ENCODE measurements around the gene GPR162.

GPR162 gene

GRCh38 chr12:6823182-6824084 lies 1.8 kb downstream of the GPR162 start:
- DNase-seq: no peak

DNA sequence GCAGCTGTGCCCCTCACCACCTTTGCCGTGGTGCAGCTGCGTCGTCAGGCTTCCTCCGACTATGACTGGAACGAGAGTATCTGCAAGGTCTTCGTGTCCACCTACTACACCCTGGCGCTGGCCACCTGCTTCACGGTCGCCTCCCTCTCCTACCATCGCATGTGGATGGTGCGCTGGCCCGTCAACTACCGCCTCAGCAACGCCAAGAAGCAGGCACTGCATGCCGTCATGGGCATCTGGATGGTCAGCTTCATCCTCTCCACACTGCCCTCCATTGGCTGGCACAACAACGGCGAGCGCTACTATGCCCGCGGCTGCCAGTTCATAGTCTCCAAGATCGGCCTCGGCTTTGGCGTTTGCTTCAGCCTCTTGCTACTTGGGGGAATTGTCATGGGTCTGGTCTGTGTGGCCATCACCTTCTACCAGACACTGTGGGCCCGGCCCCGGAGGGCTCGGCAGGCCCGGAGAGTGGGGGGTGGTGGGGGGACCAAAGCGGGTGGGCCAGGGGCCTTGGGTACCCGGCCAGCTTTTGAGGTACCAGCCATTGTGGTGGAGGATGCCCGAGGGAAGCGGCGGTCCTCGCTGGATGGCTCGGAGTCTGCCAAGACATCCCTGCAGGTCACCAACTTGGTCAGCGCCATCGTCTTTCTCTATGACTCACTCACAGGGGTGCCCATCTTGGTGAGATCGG lies 2.6 kb downstream of the GPR162 start:
- no peak for DNase-seq

DNA sequence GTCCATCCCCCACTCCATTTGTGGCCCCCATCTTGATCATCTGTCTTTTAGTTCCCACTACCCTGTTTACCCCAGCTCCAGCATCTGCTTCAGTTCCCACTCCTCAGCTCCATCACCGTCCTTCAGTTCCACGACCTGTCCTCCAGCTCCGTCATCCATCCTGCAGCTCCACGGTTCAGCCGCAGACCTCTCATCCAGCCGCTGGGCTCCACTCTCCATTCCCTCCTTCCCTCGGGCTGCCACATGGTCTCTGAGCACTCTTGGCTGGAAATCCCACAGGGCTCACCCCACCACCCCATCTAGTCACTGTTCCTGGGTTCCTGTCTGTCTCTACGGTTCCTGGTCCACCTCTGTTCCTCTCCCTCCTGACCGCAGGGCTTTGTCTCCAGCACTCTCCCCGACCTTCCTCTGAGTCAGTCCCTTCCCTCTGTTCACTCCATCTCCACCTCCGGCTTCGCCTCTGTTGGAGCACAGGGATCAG lies 3.3 kb downstream of the GPR162 start:
- no peak for DNase-seq

GRCh38 chr12:6825398-6826124 lies 3.9 kb downstream of the GPR162 start:
- peak in 1 of 2 experiments; percentile 80 for DNase-seq

DNA sequence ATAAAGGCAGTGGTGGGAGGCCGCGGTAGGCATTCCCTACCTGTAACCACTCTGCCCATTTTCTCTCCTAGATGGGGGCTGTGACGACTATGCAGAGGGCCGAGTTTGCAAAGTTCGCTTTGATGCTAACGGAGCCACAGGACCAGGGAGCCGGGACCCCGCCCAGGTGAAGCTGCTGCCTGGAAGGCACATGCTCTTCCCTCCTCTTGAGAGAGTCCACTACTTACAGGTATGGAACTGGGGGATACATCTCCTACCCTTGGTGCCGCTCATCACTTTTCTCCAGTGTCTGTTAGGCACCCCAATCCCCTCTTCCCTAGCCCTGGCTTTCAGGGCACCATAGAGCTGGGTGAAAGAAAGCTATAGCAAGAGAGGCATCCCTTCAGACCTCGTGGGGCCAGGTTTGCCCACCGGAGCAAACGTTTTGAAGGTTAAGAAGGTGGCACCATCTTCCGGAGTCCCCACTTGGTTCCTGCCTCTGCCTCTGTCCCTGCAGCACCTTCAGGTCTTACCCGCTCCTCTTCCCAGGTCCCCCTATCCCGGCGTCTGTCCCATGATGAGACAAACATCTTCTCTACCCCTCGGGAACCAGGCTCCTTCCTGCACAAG lies 4.6 kb downstream of the GPR162 start:
- DNase-seq: no peak

- no peak for DNase-seq
Measured at GRCh38 chr12:6826734-6827436, 5.3 kb downstream of the GPR162 start.

DNA sequence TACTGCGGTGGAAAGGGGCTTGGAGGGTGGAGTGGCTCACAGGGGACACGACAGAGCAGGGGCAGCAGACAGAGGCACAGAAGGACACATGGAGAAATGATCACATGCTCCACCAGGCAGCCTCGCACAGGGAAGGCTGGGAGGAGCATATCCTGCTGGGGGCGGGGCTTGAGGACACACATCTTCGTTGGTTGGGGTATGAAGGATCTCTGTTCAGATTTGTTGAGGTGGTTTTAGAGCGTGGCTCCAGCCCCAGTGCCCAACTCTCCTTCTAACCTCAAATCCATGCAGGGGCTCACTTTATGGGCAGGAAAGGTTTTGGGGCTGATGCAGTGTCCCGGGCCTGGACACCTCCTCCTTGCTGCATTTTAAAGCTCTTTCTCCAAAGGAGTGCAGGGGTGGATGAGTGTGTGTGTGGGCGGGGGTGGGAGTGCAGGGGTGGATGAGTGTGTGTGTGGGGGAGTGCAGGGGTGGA lies 5.9 kb downstream of the GPR162 start:
- peak; percentile 46 to 55 for DNase-seq

- peak in 1 of 2 experiments; percentile 22 for DNase-seq
Measured at GRCh38 chr12:6827982-6828780, 6.6 kb downstream of the GPR162 start, which contains the start of gene P3H3. TSS of gene P3H3 (plus strand) at chr12:6828407. CDS start at chr12:6828441, 34 bp downstream.

DNA sequence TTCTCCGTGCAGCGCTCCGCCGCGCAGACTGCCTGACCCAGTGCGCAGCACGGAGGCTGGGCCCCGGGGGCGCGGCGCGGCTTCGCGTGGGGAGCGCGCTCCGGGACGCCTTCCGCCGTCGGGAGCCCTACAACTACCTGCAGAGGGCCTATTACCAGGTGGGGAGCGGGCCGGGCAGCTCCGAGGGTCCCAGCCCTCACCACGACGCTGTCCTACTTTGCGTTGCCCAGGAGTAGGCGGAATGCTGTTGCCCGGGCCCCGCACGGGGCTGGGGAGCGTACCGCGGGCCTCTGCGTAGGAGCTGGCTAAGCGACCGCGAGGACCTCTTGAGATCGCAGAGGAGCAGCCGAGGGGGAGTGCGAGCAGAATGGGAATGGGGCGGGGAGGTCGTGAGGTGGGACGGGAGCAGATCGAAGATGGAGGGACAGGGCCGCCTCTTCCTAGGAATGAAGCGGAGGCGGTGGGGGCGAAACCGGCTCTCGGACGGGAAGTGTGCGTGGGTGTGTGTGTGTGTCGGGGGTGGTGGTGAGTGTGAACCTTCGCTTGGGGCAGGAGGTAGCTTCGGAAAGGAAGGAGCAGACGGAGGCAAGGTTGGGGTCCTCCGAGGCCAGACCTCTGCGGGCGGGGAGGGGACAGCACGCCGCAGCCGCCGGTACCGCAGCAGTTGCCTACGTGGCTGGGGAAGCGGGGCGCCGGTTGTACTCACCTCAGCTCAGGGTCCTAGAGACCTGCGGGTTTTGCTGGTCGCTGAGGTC lies 7.3 kb downstream of the GPR162 start:
- no peak for DNase-seq

DNA sequence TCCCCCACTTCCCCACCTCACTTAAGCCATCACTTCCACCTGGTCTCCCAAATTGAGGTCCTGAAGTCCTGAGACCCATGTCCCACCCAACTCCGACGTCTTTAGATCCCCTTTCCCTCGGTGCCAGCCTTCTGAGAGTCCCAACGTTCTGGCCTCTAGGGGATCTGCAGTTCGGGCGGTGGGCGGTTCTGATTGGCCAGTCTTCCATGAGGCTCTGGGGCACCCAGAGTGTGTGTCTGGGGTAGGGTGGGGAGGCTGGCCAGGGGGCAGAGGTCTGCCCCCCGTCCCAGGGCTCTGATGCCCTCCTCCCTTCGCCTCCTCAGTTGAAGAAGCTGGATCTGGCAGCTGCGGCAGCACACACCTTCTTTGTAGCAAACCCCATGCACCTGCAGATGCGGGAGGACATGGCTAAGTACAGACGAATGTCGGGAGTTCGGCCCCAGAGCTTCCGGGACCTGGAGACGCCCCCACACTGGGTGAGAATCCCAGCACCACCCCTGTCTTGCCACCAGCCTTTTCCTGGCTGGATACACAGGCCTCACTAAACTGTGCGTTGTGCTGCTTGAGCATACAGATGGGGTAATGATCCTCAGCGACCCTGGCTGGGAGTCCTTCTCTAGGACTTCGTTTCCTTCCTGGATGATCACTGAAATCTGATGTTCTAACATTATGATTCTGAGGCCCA lies 8.1 kb downstream of the GPR162 start:
- DNase-seq: no peak

DNA sequence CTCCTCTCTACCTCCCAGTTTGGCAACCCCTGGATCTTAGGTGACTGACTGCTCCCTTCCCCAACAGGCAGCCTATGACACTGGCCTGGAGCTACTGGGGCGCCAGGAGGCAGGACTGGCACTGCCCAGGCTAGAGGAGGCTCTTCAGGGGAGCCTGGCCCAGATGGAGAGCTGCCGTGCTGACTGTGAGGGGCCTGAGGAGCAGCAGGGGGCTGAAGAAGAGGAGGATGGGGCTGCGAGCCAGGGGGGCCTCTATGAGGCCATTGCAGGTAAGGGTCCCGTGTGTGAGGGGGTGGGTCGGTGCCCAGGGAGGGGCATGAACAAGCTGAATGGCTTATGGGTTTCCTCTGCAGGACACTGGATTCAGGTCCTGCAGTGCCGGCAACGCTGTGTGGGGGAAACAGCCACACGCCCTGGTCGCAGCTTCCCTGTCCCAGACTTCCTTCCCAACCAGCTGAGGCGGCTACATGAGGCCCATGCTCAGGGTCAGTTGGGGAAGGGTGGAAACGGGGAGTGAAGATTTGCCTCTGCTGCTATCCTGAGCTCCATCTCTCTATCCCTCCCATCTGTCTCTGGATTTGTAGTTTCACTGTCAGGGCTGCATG lies 8.8 kb downstream of the GPR162 start:
- no peak for DNase-seq

DNA sequence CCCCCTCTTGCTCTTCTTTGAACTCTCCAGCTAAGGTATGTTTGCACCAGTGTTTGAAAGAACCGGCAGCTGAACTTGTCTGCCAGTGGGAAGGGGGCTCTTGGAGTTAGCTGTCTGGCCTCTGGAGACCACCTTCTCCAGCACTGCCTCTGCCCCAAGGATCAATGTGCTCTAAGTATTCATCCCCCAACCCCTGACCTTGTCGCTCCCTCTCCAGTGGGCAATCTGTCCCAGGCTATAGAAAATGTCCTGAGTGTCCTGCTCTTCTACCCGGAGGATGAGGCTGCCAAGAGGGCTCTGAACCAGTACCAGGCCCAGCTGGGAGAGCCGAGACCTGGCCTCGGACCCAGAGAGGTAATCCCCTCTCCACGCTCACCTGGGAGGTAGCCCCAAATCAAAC lies 9.4 kb downstream of the GPR162 start:
- no peak for DNase-seq

GRCh38 chr12:6831450-6831995 lies 9.9 kb downstream of the GPR162 start:
- DNase-seq: no peak

GRCh38 chr12:6832125-6832524 lies 10.5 kb downstream of the GPR162 start:
- no peak for DNase-seq

DNA sequence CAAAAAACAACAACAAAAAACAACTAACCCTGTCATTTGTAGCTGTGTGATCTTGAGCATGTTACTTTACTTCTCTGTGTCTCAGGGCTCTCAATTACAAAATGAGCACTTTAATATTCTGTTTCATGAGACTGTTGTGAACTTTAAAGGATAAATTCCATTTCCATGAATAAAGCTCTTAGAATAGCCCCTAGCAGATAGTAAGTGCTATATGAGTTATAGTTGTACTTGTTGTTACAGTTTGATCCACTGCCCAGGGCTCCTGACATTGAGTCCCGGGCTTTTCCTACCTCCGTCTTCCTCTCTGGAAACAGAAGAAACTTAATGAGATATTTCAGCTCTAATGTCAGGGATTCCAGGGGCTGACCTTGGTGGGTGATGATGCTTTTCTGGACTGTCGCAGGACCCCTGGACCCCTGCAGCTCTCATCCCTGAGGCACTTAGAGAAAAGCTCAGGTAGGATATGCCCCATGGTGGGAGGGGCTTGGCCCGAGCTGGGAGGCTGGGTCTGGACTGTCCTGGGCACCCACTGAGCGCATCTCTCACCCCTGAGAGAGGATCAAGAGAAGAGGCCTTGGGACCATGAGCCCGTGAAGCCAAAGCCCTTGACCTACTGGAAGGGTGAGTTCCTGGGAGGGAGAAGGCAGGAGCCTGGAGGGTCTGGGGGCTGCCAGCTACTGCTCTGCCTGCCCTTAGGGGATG lies 11.7 kb downstream of the GPR162 start:
- DNase-seq: no peak

- no peak for DNase-seq
Measured at GRCh38 chr12:6834254-6834653, 12.6 kb downstream of the GPR162 start.

DNA sequence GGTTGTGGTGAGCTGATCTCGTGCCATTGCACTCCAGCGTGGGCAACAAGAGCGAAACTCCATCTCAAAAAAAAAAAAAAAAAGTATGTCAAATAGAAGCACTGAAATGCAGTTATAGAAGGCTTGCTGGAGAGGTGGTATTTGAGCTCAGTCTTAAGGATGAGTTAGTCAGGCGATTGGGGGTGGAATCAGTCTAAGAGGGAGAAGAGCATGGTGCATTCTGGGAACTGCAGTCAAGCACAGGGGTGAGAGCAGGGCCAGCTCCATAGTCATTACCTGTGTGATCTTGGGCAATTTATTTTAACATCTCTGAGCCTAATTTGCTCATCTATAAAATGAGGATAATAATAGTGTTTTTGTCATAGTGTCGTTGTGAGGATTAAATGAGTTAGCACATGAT lies 13.3 kb downstream of the GPR162 start:
- DNase-seq: no peak

DNA sequence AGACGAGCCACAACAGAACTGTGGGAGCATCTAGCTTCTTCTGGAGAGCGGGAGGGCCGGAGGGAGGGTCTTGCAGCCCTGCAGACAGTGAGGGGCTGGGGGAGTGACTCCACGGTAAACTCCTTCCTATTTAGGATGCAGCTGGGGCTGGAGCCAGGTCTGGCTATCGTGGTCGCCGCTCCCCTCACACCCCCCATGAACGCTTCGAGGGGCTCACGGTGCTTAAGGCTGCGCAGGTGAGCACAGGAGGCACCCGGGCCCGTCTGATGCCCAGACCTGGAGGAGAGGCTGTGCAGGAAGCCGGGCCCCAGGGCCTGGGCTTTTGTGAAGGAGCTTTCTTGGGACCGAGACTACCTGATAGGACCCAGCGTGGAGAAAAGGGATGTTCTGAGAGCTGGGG lies 15.2 kb downstream of the GPR162 start:
- no peak for DNase-seq
